H1 (cell line): ENCODE measurements around the gene SLC7A10. TPM values are rescaled to one million over a fixed set of nuclear protein-coding genes. Genes with fewer than 3 reads are reported as not detected.

Experiments used
- CTCF ChIA-PET: fragments of 300-600 bp; sonication (Branson Sonifier 250); formaldehyde crosslinking; loops from one replicate; lab custom pipeline; 2021; ENCODE audit not compliant: partially characterized antibody; lab: Charles Lee
- POLR2A ChIA-PET: fragments of 300-600 bp; sonication (Branson Sonifier 250); formaldehyde crosslinking; loops from one replicate; lab custom pipeline; 2021; ENCODE audit warnings: inconsistent platforms; ENCODE audit not compliant: partially characterized antibody; lab: Charles Lee
- DNase-seq, 2 experiments: peaks; one replicate each; pipeline versions ENCODE4 v3.0.0 to v3.0.0-alpha.2; 2010 to 2022; ENCODE audit warnings: low spot score in 2 of 2, low read depth in 1 of 2, mixed read lengths in 1 of 2
- FAIRE-seq: peaks from 2 replicates; lab custom pipeline; 2011; peaks lifted over from hg19 to GRCh38; lab: Jason Lieb, UNC
- H2AFZ ChIP-seq: 2 replicates; pipeline ENCODE4 v1.8.1; 2012; ENCODE audit warnings: low read length, inconsistent platforms
- H2AK5ac ChIP-seq: 2 replicates; pipeline ENCODE4 v1.6.1; 2013; ENCODE audit warnings: low read depth, low read length
- H2BK120ac ChIP-seq: replicated peaks from 2 replicates; pipeline ENCODE3; 2013; ENCODE audit warnings: low read depth, low read length, inconsistent platforms
- H2BK12ac ChIP-seq: 2 replicates; pipeline ENCODE4 v1.6.1; 2013; ENCODE audit warnings: low read depth, low read length
- H2BK15ac ChIP-seq: 2 replicates; pipeline ENCODE4 v1.6.1; 2013; ENCODE audit warnings: low read length
- H2BK20ac ChIP-seq: 2 replicates; pipeline ENCODE4 v1.6.1; 2013; ENCODE audit warnings: low read length
- H2BK5ac ChIP-seq: 2 replicates; pipeline ENCODE4 v1.6.1; 2013; ENCODE audit warnings: low read depth, low read length
- H3K14ac ChIP-seq: 2 replicates; pipeline ENCODE4 v1.6.1; 2013; ENCODE audit warnings: inconsistent platforms; ENCODE audit not compliant: insufficient read length
- H3K18ac ChIP-seq: 2 replicates; pipeline ENCODE4 v1.6.1; 2013; ENCODE audit warnings: low read length; ENCODE audit errors: extremely low read depth
- H3K23ac ChIP-seq: 2 replicates; pipeline ENCODE4 v1.6.1; 2013; ENCODE audit warnings: inconsistent platforms; ENCODE audit not compliant: insufficient read length
- H3K23me2 ChIP-seq: 2 replicates; pipeline ENCODE4 v1.6.1; 2013; ENCODE audit warnings: low read depth, low read length
- H3K27ac ChIP-seq: 2 replicates; pipeline ENCODE4 v1.6.1; 2011; ENCODE audit warnings: low read depth, low read length, inconsistent platforms
- H3K27me3 ChIP-seq, 4 experiments: replicated peaks in 1 of 4; 1 replicate in 1 of 4; 2 replicates in 3 of 4; pipeline versions ENCODE4 v1.6.1 to v1.8.1; 2011 to 2013; ENCODE audit warnings: low read length in 3 of 4, mild to moderate bottlenecking in 3 of 4, inconsistent platforms in 2 of 4, mixed read lengths in 2 of 4, moderate library complexity in 1 of 4; ENCODE audit not compliant: control insufficient read depth in 3 of 4, insufficient read depth in 3 of 4; ENCODE audit errors: extremely low read depth in 1 of 4
- H3K36me3 ChIP-seq, 4 experiments: 2 replicates each; pipeline versions ENCODE4 v1.6.1 to v1.8.1; 2011 to 2013; ENCODE audit warnings: mild to moderate bottlenecking in 4 of 4, low read length in 3 of 4, moderate library complexity in 2 of 4, control low read depth in 1 of 4, inconsistent platforms in 1 of 4; ENCODE audit not compliant: insufficient read depth in 4 of 4, control insufficient read depth in 2 of 4
- H3K4ac ChIP-seq: replicated peaks from 2 replicates; pipeline ENCODE3; 2013; ENCODE audit warnings: low read length, low read depth, mixed read lengths, inconsistent platforms; ENCODE audit not compliant: insufficient read length
- H3K4me1 ChIP-seq, 4 experiments: replicated peaks in 1 of 4; 1 replicate in 1 of 4; 2 replicates in 3 of 4; pipeline versions ENCODE4 v1.6.1 to v1.8.1; 2011 to 2013; ENCODE audit warnings: low read length in 3 of 4, inconsistent platforms in 2 of 4, mixed read lengths in 1 of 4; ENCODE audit not compliant: insufficient read depth in 4 of 4, control insufficient read depth in 3 of 4
- H3K4me2 ChIP-seq, 2 experiments: 2 replicates each; pipeline versions ENCODE4 v1.6.1 to v1.8.1; 2011 to 2013; ENCODE audit warnings: low read depth in 2 of 2, low read length in 2 of 2, control low read depth in 1 of 2, inconsistent platforms in 1 of 2, mild to moderate bottlenecking in 1 of 2; ENCODE audit not compliant: insufficient read depth in 1 of 2
- H3K4me3 ChIP-seq, 4 experiments: fragments of 200-600, 300-600 bp in 1 of 4; sonication (generic), shearing (Covaris generic), sonication (Bioruptor Twin) in 1 of 4; 2 replicates each; pipeline versions ENCODE4 v1.5.1 to v1.8.1; 2011 to 2016; ENCODE audit warnings: low read length in 4 of 4, low read depth in 3 of 4, control low read depth in 2 of 4, inconsistent platforms in 2 of 4, mild to moderate bottlenecking in 2 of 4, mixed read lengths in 1 of 4, moderate library complexity in 1 of 4; ENCODE audit not compliant: insufficient read depth in 2 of 4; ENCODE audit errors: extremely low read depth in 1 of 4
- H3K56ac ChIP-seq: replicated peaks from 2 replicates; pipeline ENCODE3; 2013; ENCODE audit warnings: low read depth, mild to moderate bottlenecking, mixed read lengths, low read length, inconsistent platforms; ENCODE audit not compliant: insufficient read length
- H3K79me1 ChIP-seq: 2 replicates; pipeline ENCODE4 v1.6.1; 2013; ENCODE audit warnings: low read depth, low read length, control low read depth
- H3K79me2 ChIP-seq, 2 experiments: 2 replicates each; pipeline versions ENCODE4 v1.6.1 to v1.8.1; 2012 to 2013; ENCODE audit warnings: low read length in 2 of 2, mild to moderate bottlenecking in 2 of 2, inconsistent platforms in 1 of 2; ENCODE audit not compliant: insufficient read depth in 2 of 2, control insufficient read depth in 1 of 2
- H3K9ac ChIP-seq, 4 experiments: replicated peaks in 1 of 4; 1 replicate in 1 of 4; 2 replicates in 3 of 4; pipeline versions ENCODE4 v1.6.1 to v1.8.1; 2011 to 2013; ENCODE audit warnings: low read depth in 3 of 4, low read length in 3 of 4, control low read depth in 2 of 4, mild to moderate bottlenecking in 2 of 4, moderate library complexity in 2 of 4, inconsistent platforms in 1 of 4; ENCODE audit errors: extremely low read depth in 1 of 4
- H3K9me3 ChIP-seq, 2 experiments: 2 replicates each; pipeline versions ENCODE4 v1.6.1 to v1.8.1; 2012 to 2013; ENCODE audit warnings: mild to moderate bottlenecking in 2 of 2, moderate library complexity in 2 of 2, control low read depth in 1 of 2, inconsistent platforms in 1 of 2, low read depth in 1 of 2, low read length in 1 of 2, mixed read lengths in 1 of 2; ENCODE audit not compliant: insufficient read depth in 2 of 2
- H4K20me1 ChIP-seq, 2 experiments: replicated peaks in 1 of 2; 2 replicates each; pipeline versions ENCODE3 to v1.8.1; 2011 to 2013; ENCODE audit warnings: inconsistent platforms in 2 of 2, low read length in 2 of 2, mild to moderate bottlenecking in 1 of 2; ENCODE audit not compliant: insufficient read depth in 2 of 2, control insufficient read depth in 1 of 2
- H4K5ac ChIP-seq: 2 replicates; pipeline ENCODE4 v1.6.1; 2013; ENCODE audit warnings: low read length, low read depth, mixed read lengths, inconsistent platforms; ENCODE audit not compliant: insufficient read length
- H4K8ac ChIP-seq: 2 replicates; pipeline ENCODE4 v1.8.0; 2013; ENCODE audit warnings: mild to moderate bottlenecking, moderate library complexity, low read length, inconsistent platforms; ENCODE audit not compliant: insufficient read depth; ENCODE audit errors: extremely low read depth
- H4K91ac ChIP-seq: replicated peaks from 2 replicates; pipeline ENCODE3; 2013; ENCODE audit warnings: low read length, mixed read lengths, inconsistent platforms; ENCODE audit not compliant: insufficient read length
- BRCA1 ChIP-seq: IDR thresholded peaks from 2 replicates; pipeline ENCODE4 v1.6.1; 2012; ENCODE audit warnings: low read depth, low read length, improper control_type of control experiment
- CEBPB ChIP-seq: IDR thresholded peaks from 2 replicates; pipeline ENCODE4 v1.6.1; 2012; ENCODE audit warnings: low read depth, low read length
- GABPA ChIP-seq: IDR thresholded peaks from 2 replicates; pipeline ENCODE4 v1.6.1; 2011; ENCODE audit warnings: mild to moderate bottlenecking, low read length, moderate library complexity, borderline replicate concordance; ENCODE audit not compliant: insufficient read depth
- KDM4A ChIP-seq: IDR thresholded peaks from one replicate; pipeline ENCODE4 v1.7.1; 2012; ENCODE audit warnings: low read depth, mild to moderate bottlenecking, moderate library complexity, low read length, inconsistent platforms; ENCODE audit not compliant: severe bottlenecking
- KDM5A ChIP-seq: fragments of 200-600 bp; IDR thresholded peaks from 2 replicates; pipeline ENCODE4 v1.7.1; 2012; ENCODE audit warnings: mild to moderate bottlenecking, low read length, inconsistent platforms, mixed read lengths
- MAX ChIP-seq: IDR thresholded peaks from 2 replicates; pipeline ENCODE4 v1.6.1; 2012; ENCODE audit warnings: inconsistent platforms
- PHF8 ChIP-seq: fragments of 200-600 bp; sonication (generic); conservative IDR thresholded peaks from 2 replicates; pipeline ENCODE4 v1.7.1; 2012; ENCODE audit warnings: low read depth, mild to moderate bottlenecking, inconsistent platforms, low read length, moderate library complexity
- POLR2A ChIP-seq, 2 experiments: IDR thresholded peaks; 1 replicate in 1 of 2; 2 replicates in 1 of 2; pipeline ENCODE4 v1.6.1; 2011; ENCODE audit warnings: low read depth in 2 of 2, low read length in 2 of 2, mild to moderate bottlenecking in 2 of 2; ENCODE audit errors: control extremely low read depth in 1 of 2
- RNF2 ChIP-seq: fragments of 200-900, 300-1000 bp; sonication (generic); IDR thresholded peaks from 2 replicates; pipeline ENCODE4 v1.7.1; 2016; ENCODE audit warnings: borderline replicate concordance, low read depth, mild to moderate bottlenecking, antibody characterized with exemption, low read length; ENCODE audit not compliant: poor library complexity, severe bottlenecking; ENCODE audit errors: missing control alignments
- SIN3A ChIP-seq, 2 experiments: IDR thresholded peaks in 1 of 2; conservative IDR thresholded peaks in 1 of 2; 2 replicates each; pipeline ENCODE4 v1.6.1; 2011 to 2012; ENCODE audit warnings: low read length in 2 of 2, improper control_type of control experiment in 1 of 2, low read depth in 1 of 2, mild to moderate bottlenecking in 1 of 2
- SRF ChIP-seq: IDR thresholded peaks from 2 replicates; pipeline ENCODE4 v1.6.1; 2011; ENCODE audit warnings: mild to moderate bottlenecking, low read depth, low read length, moderate library complexity
- SUZ12 ChIP-seq: fragments of 200-600 bp; sonication (generic); IDR thresholded peaks from 2 replicates; pipeline ENCODE4 v1.6.1; 2012; ENCODE audit warnings: mild to moderate bottlenecking, inconsistent platforms, low read length, moderate library complexity, mixed read lengths
- TBP ChIP-seq: IDR thresholded peaks from 2 replicates; pipeline ENCODE4 v1.6.1; 2011; ENCODE audit warnings: low read depth, low read length, improper control_type of control experiment
- TEAD4 ChIP-seq: IDR thresholded peaks from 2 replicates; pipeline ENCODE4 v1.6.1; 2012; ENCODE audit warnings: low read depth, low read length, inconsistent platforms, mixed read lengths
- WGBS, 2 experiments: shearing (Covaris generic) in 1 of 2; methylation state at CpG; one replicate each; pipeline versions ENCODE4 v1.1.6 to v1.1.7; 2013 to 2015; ENCODE audit warnings: low lambda C conversion rate in 2 of 2, mixed read lengths in 2 of 2, inconsistent platforms in 1 of 2, low coverage in 1 of 2, missing lambda C conversion rate in 1 of 2; ENCODE audit not compliant: insufficient replicate concordance in 2 of 2, insufficient coverage in 1 of 2, insufficient read length in 1 of 2; ENCODE audit errors: extremely low coverage in 1 of 2, missing lambda C conversion rate in 1 of 2; 5-methylcytosine and 5-hydroxymethylcytosine counted together
- polyA plus RNA-seq, 7 experiments: library from polyadenylated mRNA; depleted of rRNA in 3 of 7; stranded (reverse) in 5 of 7; unstranded in 2 of 7; fragments of >200 nt in 5 of 7; fragments of 200-250 nt in 2 of 7; gene quantifications; 1 replicate in 5 of 7; 2 replicates in 1 of 7; 4 replicates in 1 of 7; pipeline versions ENCODE4 v1.2.1 to v1.2.3, GENCODE V29; 2011 to 2013; ENCODE audit warnings: missing spikeins in 2 of 7, mixed read lengths in 2 of 7
- total RNA-seq: library from RNA; stranded (reverse); fragmentation: NEBNext Ultra II Directional; extraction: Animal tissue kit (Norgen Biotek cat#: 25700); gene quantifications from 2 replicates; pipeline ENCODE4 v1.2.1, GENCODE V29; 2021

SLC7A10 gene
- total and polyA plus RNA-seq, 2 of the 8 experiments (the other 6 are each of a cell fraction or from before 2014, with no cell fraction given) = 3.7 to 7.1 TPM

- Histone ChIP-seq H3K9ac (no peak overlapping the region), H3K36me3 (no peaks in the 10 kb centered on the region), H3K4me1 (peaks cover 0 to 4% (median under 1%) of the 10 kb centered on the region in 4 experiments; a peak in 5 of 7 replicates), H3K4ac (no peak overlapping the region), H3K4me3 (no peak overlapping the region), H2AK5ac (no peak overlapping the region), H4K8ac (no peak overlapping the region), H4K20me1 (peaks cover 0 to 12% of the 10 kb centered on the region in 2 experiments), H2AFZ (no peak overlapping the region), H3K14ac (no peak overlapping the region), H2BK12ac (no peak overlapping the region), H4K5ac (no peak overlapping the region), H3K56ac (no peak overlapping the region), H3K23me2 (peaks cover 13% of the 10 kb centered on the region; the same call in 1 of the 2 replicates), H2BK120ac (no peak overlapping the region), H3K23ac (no peak overlapping the region), H2BK20ac (no peak overlapping the region), H2BK5ac (no peak overlapping the region), H3K27me3 (no peaks in the 10 kb centered on the region; a peak in 1 of 7 replicates), H3K18ac (no peak overlapping the region), H3K79me1 (peaks cover 6% of the 10 kb centered on the region; the same call in 1 of the 2 replicates), H4K91ac (no peak overlapping the region), H3K27ac (no peak overlapping the region), H3K9me3 (no peaks in the 10 kb centered on the region), H2BK15ac (no peak overlapping the region), H3K4me2 (no peak overlapping the region), H3K79me2 (no peaks in the 10 kb centered on the region)
- WGBS, 2 experiments = 92% methylated on average over 7 of the region's 8 CpGs; no CpG with 5 or more reads in 1 of the 2 experiments
- ChIA-PET CTCF (interaction anchor here (0.5 to 1.5 kb wide), 4 partner anchors 11 to 513 kb away, joined by 3 to 5 read pairs (median 4); no protein-coding TSS in a partner anchor), POLR2A (interaction anchor here (1.0 to 3.1 kb wide), 2 partner anchors 50 to 121 kb away, joined by 3 to 9 read pairs; partner anchors contain the start of genes CEBPA and CEBPG)
- DNase-seq (no peak), FAIRE-seq (no peak)
- TF ChIP-seq GABPA (no peak), TBP (no peak), SRF (no peak), CEBPB (no peak), KDM5A (no peak), SIN3A (conservative IDR thresholded peaks at IDR 0.05 in 1 of 2, IDR thresholded peaks at IDR 0.05 in 1 of 2; ENCODE audit: low read depth in 1 of 2, low read length in 2 of 2) (no peak), POLR2A (IDR thresholded peaks at IDR 0.05; ENCODE audit: control extremely low read depth in 1 of 2, low read depth in 2 of 2, low read length in 2 of 2) (no peak), TEAD4 (no peak), KDM4A (no peak), RNF2 (no peak), PHF8 (no peak), SUZ12 (no peak), MAX (no peak), BRCA1 (no peak)
Observed at GRCh38 chr19:33252971-33253370, 27.3 kb upstream of the SLC7A10 start.
